ENCODE results near the gene GAS2L2.
A peak's percentile ranks its signal among the peaks of the same experiment; 100 is the strongest.

Gene GAS2L2

GRCh38 chr17:35740997-35741931 is 11.8 kb downstream of the GAS2L2 start:
- Histone ChIP-seq H3K27me3 (ENCODE audit: control insufficient read depth in 5 of 5, insufficient read depth in 4 of 5, low read length in 5 of 5) (peaks cover 4 to 42% (median 23%) of the 10 kb centered on the region in 5 donors), H3K27ac (ENCODE audit: low read depth, low read length) (no peak overlapping the region)

DNA sequence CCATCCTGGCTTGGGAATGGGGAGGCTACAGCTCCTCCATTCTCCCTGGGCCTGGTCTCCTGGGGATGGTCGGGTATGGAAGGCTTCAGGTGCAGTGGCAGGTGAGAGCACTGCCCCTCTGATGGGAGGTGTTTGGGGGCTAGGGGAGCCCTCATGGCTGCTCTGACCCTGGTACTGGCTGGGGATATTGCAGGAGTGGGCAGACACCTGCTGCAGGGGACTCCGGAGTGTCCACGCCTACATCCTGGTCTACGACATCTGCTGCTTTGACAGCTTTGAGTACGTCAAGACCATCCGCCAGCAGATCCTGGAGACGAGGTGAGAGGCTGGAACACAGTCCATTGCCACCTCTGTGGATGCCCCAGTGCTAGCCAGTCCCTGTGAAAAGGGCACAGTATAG is 12.8 kb downstream of the GAS2L2 start:
- Histone ChIP-seq H3K27ac (ENCODE audit: low read depth, low read length) (no peak overlapping the region), H3K4me1 (ENCODE audit: control insufficient read depth in 5 of 5, insufficient read depth in 5 of 5, low read length in 5 of 5) (peaks cover 0 to 12% (median 9%) of the 10 kb centered on the region in 5 donors), H3K36me3 (ENCODE audit: control insufficient read depth in 5 of 5, insufficient read depth in 5 of 5, low read length in 5 of 5) (no peaks in the 10 kb centered on the region), H3K27me3 (ENCODE audit: control insufficient read depth in 5 of 5, insufficient read depth in 4 of 5, low read length in 5 of 5) (peaks cover 4 to 41% (median 23%) of the 10 kb centered on the region in 5 donors), H3K4me3 (ENCODE audit: low read depth in 1 of 5, low read length in 5 of 5) (no peak overlapping the region), H3K9ac (ENCODE audit: low read length in 5 of 5) (no peak overlapping the region), H3K9me3 (ENCODE audit: control insufficient read depth in 5 of 5, low read length in 5 of 5) (no peaks in the 10 kb centered on the region)

More at GRCh38 chr17:35740997-35741931, 11.8 kb downstream of the GAS2L2 start:
- H3K36me3 ChIP-seq (ENCODE audit: control insufficient read depth in 5 of 5, insufficient read depth in 5 of 5, low read length in 5 of 5): no peaks in the 10 kb centered on the region
- no peak overlapping the region for H3K9ac ChIP-seq (ENCODE audit: low read length in 5 of 5)
- H3K4me1 ChIP-seq (ENCODE audit: control insufficient read depth in 5 of 5, insufficient read depth in 5 of 5, low read length in 5 of 5): peaks cover 0 to 12% (median 9%) of the 10 kb centered on the region in 5 donors
- no peaks in the 10 kb centered on the region for H3K9me3 ChIP-seq (ENCODE audit: control insufficient read depth in 5 of 5, low read length in 5 of 5)
- peak overlapping the region in 3 of 5 donors; percentile 13 to 37 (median 26) for H3K4me3 ChIP-seq (ENCODE audit: low read depth in 1 of 5, low read length in 5 of 5)

GRCh38 chr17:35738519-35739133 is 14.4 kb downstream of the GAS2L2 start:
- Histone ChIP-seq H3K9me3 (ENCODE audit: control insufficient read depth in 5 of 5, low read length in 5 of 5) (no peaks in the 10 kb centered on the region), H3K27me3 (ENCODE audit: control insufficient read depth in 5 of 5, insufficient read depth in 4 of 5, low read length in 5 of 5) (peaks cover 4 to 33% (median 23%) of the 10 kb centered on the region in 5 donors), H3K4me3 (ENCODE audit: low read depth in 1 of 5, low read length in 5 of 5) (no peak overlapping the region), H3K4me1 (ENCODE audit: control insufficient read depth in 5 of 5, insufficient read depth in 5 of 5, low read length in 5 of 5) (peaks cover 0 to 12% (median 9%) of the 10 kb centered on the region in 5 donors), H3K36me3 (ENCODE audit: control insufficient read depth in 5 of 5, insufficient read depth in 5 of 5, low read length in 5 of 5) (no peaks in the 10 kb centered on the region), H3K9ac (ENCODE audit: low read length in 5 of 5) (no peak overlapping the region), H3K27ac (ENCODE audit: low read depth, low read length) (no peak overlapping the region)

DNA sequence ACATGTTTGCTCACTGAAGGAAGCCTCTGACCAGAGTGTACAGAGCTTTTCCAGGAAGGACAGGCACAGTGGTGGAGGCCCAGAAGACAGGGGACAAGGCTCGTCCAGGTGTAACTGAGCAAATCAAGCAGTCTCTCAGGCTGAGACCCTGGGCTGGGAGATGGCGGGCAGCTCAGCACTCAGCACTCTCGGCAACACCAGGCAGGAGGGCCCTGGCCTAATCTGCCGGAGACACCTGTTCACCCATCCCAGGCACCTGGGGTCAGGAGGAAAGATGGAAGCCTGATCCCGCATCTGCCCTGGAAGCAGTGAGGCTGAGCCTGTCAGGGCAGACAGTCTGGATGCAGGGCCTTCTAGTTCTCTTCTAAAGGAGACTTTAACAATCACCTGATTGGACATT is 16.8 kb downstream of the GAS2L2 start:
- H3K36me3 ChIP-seq (ENCODE audit: control insufficient read depth in 5 of 5, insufficient read depth in 5 of 5, low read length in 5 of 5): no peaks in the 10 kb centered on the region
- peaks cover under 1 to 17% (median 13%) of the 10 kb centered on the region in 5 donors for H3K4me1 ChIP-seq (ENCODE audit: control insufficient read depth in 5 of 5, insufficient read depth in 5 of 5, low read length in 5 of 5)
- no peak overlapping the region for H3K9ac ChIP-seq (ENCODE audit: low read length in 5 of 5)
- H3K4me3 ChIP-seq (ENCODE audit: low read depth in 1 of 5, low read length in 5 of 5): no peak overlapping the region
- H3K27ac ChIP-seq (ENCODE audit: low read depth, low read length): no peak overlapping the region
- peaks cover 4 to 11% (median 10%) of the 10 kb centered on the region in 5 donors for H3K27me3 ChIP-seq (ENCODE audit: control insufficient read depth in 5 of 5, insufficient read depth in 4 of 5, low read length in 5 of 5)
- H3K9me3 ChIP-seq (ENCODE audit: control insufficient read depth in 5 of 5, low read length in 5 of 5): no peaks in the 10 kb centered on the region

DNA sequence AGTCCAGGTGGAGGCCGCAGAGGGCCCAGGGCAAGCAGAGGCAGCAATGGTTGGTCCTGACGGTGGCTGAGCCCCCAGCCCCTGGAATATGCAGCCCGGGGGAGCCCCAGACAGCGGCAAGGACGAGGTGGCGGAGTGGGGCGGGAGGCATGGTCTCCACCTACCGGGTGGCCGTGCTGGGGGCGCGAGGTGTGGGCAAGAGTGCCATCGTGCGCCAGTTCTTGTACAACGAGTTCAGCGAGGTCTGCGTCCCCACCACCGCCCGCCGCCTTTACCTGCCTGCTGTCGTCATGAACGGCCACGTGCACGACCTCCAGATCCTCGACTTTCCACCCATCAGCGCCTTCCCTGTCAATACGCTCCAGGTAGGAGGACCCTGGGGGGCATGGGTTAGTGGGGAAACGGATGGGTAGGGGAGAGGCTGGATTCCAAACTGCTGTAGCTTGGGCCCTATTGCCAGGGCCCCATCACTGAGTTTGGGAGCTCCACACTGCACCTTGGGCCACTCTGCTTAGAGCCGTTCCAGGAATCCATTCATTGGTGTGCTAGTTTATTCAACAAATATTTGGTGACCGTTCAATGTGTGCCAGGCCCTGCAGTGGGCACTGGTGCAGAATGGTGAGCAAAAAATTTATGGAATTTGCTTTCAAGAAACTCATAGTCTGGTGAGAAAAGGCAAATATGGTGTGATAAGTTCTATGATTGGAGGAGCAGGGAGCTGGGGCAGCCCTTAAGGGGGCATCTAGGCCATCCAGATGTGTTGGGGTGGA is 17.8 kb downstream of the GAS2L2 start:
- no peak overlapping the region for H3K4me3 ChIP-seq (ENCODE audit: low read depth in 1 of 5, low read length in 5 of 5)
- no peaks in the 10 kb centered on the region for H3K9me3 ChIP-seq (ENCODE audit: control insufficient read depth in 5 of 5, low read length in 5 of 5)
- H3K36me3 ChIP-seq (ENCODE audit: control insufficient read depth in 5 of 5, insufficient read depth in 5 of 5, low read length in 5 of 5): no peaks in the 10 kb centered on the region
- H3K27ac ChIP-seq (ENCODE audit: low read depth, low read length): no peak overlapping the region
- peaks cover 0 to 3% (median 1%) of the 10 kb centered on the region in 5 donors for H3K27me3 ChIP-seq (ENCODE audit: control insufficient read depth in 5 of 5, insufficient read depth in 4 of 5, low read length in 5 of 5)
- H3K4me1 ChIP-seq (ENCODE audit: control insufficient read depth in 5 of 5, insufficient read depth in 5 of 5, low read length in 5 of 5): peaks cover 7 to 18% (median 17%) of the 10 kb centered on the region in 5 donors
- no peak overlapping the region for H3K9ac ChIP-seq (ENCODE audit: low read length in 5 of 5)

DNA sequence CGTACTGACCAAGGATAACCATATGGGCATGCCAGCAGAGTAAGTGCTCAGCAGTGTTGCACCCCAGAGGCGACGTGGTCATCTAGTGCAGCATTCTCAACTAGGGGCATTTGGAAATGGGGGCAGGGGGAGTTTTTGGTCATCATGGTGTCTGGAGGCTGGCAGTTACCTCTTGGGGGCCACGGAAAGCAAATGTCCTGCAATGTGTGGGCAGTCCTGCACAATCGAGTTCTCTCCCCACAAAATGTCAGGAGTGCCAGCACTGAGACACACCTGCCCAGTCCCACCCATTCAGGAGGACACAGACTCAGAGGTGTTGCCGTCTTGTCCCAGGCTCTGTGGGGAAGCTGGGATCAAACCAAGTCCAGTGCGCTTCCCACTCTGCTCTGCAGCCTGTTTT is 18.6 kb downstream of the GAS2L2 start:
- no peaks in the 10 kb centered on the region for H3K9me3 ChIP-seq (ENCODE audit: control insufficient read depth in 5 of 5, low read length in 5 of 5)
- peaks cover 7 to 20% (median 17%) of the 10 kb centered on the region in 5 donors for H3K4me1 ChIP-seq (ENCODE audit: control insufficient read depth in 5 of 5, insufficient read depth in 5 of 5, low read length in 5 of 5)
- H3K27ac ChIP-seq (ENCODE audit: low read depth, low read length): no peak overlapping the region

DNA sequence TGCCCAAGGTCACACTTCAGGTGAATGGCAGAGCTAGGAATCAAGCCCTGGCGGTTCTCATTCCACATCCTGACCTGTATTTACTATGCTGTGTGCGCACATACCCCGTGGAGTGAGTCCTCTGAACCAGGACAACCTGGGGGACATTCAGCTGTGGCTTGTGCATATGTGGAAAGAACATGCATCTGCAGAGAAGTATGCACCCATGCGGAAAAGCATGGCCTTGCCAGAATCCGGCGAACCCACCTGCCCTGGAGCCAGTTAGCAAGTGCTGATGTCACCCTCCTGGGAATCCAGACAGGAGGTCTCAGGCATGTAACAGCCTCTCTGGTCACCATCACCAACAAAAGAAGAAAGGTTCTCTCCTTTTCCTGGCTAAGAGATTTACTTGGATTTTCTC is 19.7 kb downstream of the GAS2L2 start:
- Histone ChIP-seq H3K27ac (ENCODE audit: low read depth, low read length) (no peak overlapping the region), H3K9me3 (ENCODE audit: control insufficient read depth in 5 of 5, low read length in 5 of 5) (no peaks in the 10 kb centered on the region), H3K9ac (ENCODE audit: low read length in 5 of 5) (no peak overlapping the region), H3K27me3 (ENCODE audit: control insufficient read depth in 5 of 5, insufficient read depth in 4 of 5, low read length in 5 of 5) (no peaks in the 10 kb centered on the region), H3K36me3 (ENCODE audit: control insufficient read depth in 5 of 5, insufficient read depth in 5 of 5, low read length in 5 of 5) (peaks cover 0 to 4% (median 0%) of the 10 kb centered on the region in 5 donors), H3K4me1 (ENCODE audit: control insufficient read depth in 5 of 5, insufficient read depth in 5 of 5, low read length in 5 of 5) (peaks cover 7 to 20% (median 17%) of the 10 kb centered on the region in 5 donors), H3K4me3 (ENCODE audit: low read depth in 1 of 5, low read length in 5 of 5) (no peak overlapping the region)

More for the DNA sequence above, 18.6 kb downstream of the GAS2L2 start:
- Histone ChIP-seq H3K9ac (ENCODE audit: low read length in 5 of 5) (no peak overlapping the region), H3K4me3 (ENCODE audit: low read depth in 1 of 5, low read length in 5 of 5) (no peak overlapping the region), H3K36me3 (ENCODE audit: control insufficient read depth in 5 of 5, insufficient read depth in 5 of 5, low read length in 5 of 5) (no peaks in the 10 kb centered on the region), H3K27me3 (ENCODE audit: control insufficient read depth in 5 of 5, insufficient read depth in 4 of 5, low read length in 5 of 5) (no peaks in the 10 kb centered on the region)

GRCh38 chr17:35732806-35733136 is 20.3 kb downstream of the GAS2L2 start:
- H3K4me1 ChIP-seq (ENCODE audit: control insufficient read depth in 5 of 5, insufficient read depth in 5 of 5, low read length in 5 of 5): peaks cover 7 to 20% (median 19%) of the 10 kb centered on the region in 5 donors
- no peaks in the 10 kb centered on the region for H3K27me3 ChIP-seq (ENCODE audit: control insufficient read depth in 5 of 5, insufficient read depth in 4 of 5, low read length in 5 of 5)
- peak overlapping the region in 2 of 5 donors; percentile 18 to 73 for H3K4me3 ChIP-seq (ENCODE audit: low read depth in 1 of 5, low read length in 5 of 5)
- H3K36me3 ChIP-seq (ENCODE audit: control insufficient read depth in 5 of 5, insufficient read depth in 5 of 5, low read length in 5 of 5): peaks cover 0 to 6% (median 0%) of the 10 kb centered on the region in 5 donors
- H3K27ac ChIP-seq (ENCODE audit: low read depth, low read length): no peak overlapping the region
- H3K9me3 ChIP-seq (ENCODE audit: control insufficient read depth in 5 of 5, low read length in 5 of 5): no peaks in the 10 kb centered on the region
- peak overlapping the region in 1 of 5 donors; percentile 40 for H3K9ac ChIP-seq (ENCODE audit: low read length in 5 of 5)

- no peaks in the 10 kb centered on the region for H3K27me3 ChIP-seq (ENCODE audit: control insufficient read depth in 5 of 5, insufficient read depth in 4 of 5, low read length in 5 of 5)
- no peaks in the 10 kb centered on the region for H3K9me3 ChIP-seq (ENCODE audit: control insufficient read depth in 5 of 5, low read length in 5 of 5)
- H3K4me1 ChIP-seq (ENCODE audit: control insufficient read depth in 5 of 5, insufficient read depth in 5 of 5, low read length in 5 of 5): peaks cover 7 to 26% (median 24%) of the 10 kb centered on the region in 5 donors
- H3K4me3 ChIP-seq (ENCODE audit: low read depth in 1 of 5, low read length in 5 of 5): peak overlapping the region; percentile 18 to 73 (median 48)
- H3K27ac ChIP-seq (ENCODE audit: low read depth, low read length): no peak overlapping the region
- peak overlapping the region in 4 of 5 donors; percentile 17 to 61 (median 35) for H3K9ac ChIP-seq (ENCODE audit: low read length in 5 of 5)
- H3K36me3 ChIP-seq (ENCODE audit: control insufficient read depth in 5 of 5, insufficient read depth in 5 of 5, low read length in 5 of 5): peaks cover 0 to 6% (median 0%) of the 10 kb centered on the region in 5 donors
Observed at GRCh38 chr17:35731917-35732805, 20.9 kb downstream of the GAS2L2 start.
